Measurements from ENCODE around the gene RHBDL1.

DNA sequence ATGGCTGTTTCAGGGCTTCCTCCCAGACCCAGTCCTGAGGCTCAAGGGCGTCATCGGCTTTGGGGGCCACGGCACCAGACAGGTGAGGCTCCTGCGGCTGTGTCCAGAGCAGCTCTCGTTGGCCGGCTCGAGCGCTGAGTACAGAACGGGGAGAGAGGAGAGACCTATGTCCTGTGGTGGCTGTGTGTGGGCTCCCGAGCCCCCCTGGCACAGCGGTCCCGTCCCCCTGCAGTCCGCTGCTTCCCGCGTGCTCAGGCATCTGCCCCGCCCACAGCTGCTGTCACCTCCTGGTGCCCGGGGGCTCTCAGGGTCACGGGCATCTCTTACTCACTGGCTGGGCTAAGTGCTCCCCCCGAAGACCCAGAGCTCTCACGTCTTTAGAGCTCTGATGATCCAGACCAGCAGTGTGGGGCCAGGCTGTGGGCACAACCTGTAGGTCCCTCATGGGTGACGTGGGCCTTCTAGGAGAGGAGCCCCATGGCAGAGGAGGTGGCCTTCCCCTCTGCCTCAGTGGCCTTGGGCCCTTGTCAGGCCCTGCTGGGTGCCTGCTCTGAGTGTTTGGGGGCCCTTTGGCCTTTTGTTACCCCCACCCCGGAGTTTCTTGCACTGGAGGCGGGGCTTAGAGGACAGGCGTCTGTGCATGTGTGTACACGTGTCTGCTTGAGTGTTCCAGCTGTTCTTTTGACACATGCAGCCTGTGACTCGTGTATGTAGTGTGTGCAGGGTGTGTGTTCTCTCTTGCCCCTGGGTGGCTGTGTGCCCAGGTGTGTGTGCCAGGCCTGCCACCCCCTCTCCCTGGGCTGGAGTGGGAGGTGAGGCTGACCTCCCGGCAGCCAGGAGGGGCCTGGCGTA lies 22.8 kb upstream of the RHBDL1 start:
- TF ChIP-seq, protein P1, sequence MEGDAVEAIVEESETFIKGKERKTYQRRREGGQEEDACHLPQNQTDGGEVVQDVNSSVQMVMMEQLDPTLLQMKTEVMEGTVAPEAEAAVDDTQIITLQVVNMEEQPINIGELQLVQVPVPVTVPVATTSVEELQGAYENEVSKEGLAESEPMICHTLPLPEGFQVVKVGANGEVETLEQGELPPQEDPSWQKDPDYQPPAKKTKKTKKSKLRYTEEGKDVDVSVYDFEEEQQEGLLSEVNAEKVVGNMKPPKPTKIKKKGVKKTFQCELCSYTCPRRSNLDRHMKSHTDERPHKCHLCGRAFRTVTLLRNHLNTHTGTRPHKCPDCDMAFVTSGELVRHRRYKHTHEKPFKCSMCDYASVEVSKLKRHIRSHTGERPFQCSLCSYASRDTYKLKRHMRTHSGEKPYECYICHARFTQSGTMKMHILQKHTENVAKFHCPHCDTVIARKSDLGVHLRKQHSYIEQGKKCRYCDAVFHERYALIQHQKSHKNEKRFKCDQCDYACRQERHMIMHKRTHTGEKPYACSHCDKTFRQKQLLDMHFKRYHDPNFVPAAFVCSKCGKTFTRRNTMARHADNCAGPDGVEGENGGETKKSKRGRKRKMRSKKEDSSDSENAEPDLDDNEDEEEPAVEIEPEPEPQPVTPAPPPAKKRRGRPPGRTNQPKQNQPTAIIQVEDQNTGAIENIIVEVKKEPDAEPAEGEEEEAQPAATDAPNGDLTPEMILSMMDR (conservative IDR thresholded peaks at IDR 0.05; ENCODE audit: low read depth, low read length), result no peak
- TF ChIP-seq EZH2 (IDR thresholded peaks at IDR 0.05; ENCODE audit: borderline replicate concordance, low read depth, low read length, poor library complexity, severe bottlenecking), result no peak
